ENCODE results near the gene ASIC3.

GRCh38 chr7:151091988-151092387, 43.7 kb downstream of the ASIC3 start:
- TF ChIP-seq CTCF (IDR thresholded peaks at IDR 0.05; ENCODE audit: control extremely low read depth in 1 of 3, insufficient read depth in 1 of 3, low read depth in 1 of 3, low read length in 3 of 3) (no peak), BRCA1 (IDR thresholded peaks at IDR 0.05; ENCODE audit: low read depth, low read length) (no peak), POLR2A (IDR thresholded peaks at IDR 0.05; ENCODE audit: control extremely low read depth in 1 of 2, low read depth in 2 of 2, low read length in 2 of 2) (no peak), ZNF274 (IDR thresholded peaks at IDR 0.05; ENCODE audit: borderline replicate concordance, extremely low read depth, low read length) (no peak), CHD1 (IDR thresholded peaks at IDR 0.05; ENCODE audit: low read depth, low read length) (no peak), SIN3A (conservative IDR thresholded peaks at IDR 0.05 in 1 of 2, IDR thresholded peaks at IDR 0.05 in 1 of 2; ENCODE audit: low read depth in 1 of 2, low read length in 2 of 2) (no peak), EP300 (IDR thresholded peaks at IDR 0.05; ENCODE audit: borderline replicate concordance in 1 of 2, low read depth in 2 of 2, low read length in 2 of 2) (no peak), MAX (IDR thresholded peaks at IDR 0.05) (no peak), BACH1 (IDR thresholded peaks at IDR 0.05; ENCODE audit: low read length) (no peak), POLR2AphosphoS5 (IDR thresholded peaks at IDR 0.05; ENCODE audit: low read depth, low read length) (no peak), EZH2 (IDR thresholded peaks at IDR 0.05; ENCODE audit: low read depth, low read length, severe bottlenecking) (no peak), SUZ12 (IDR thresholded peaks at IDR 0.05; ENCODE audit: low read length) (no peak), TAF1 (IDR thresholded peaks at IDR 0.05; ENCODE audit: low read depth, low read length) (no peak), EGR1 (IDR thresholded peaks at IDR 0.05; ENCODE audit: borderline replicate concordance, low read depth, low read length) (no peak)
